Esophagus (tissue), 2 donors: Measurements from ENCODE around the gene SPATC1L. TPM values are rescaled to one million over a fixed set of nuclear protein-coding genes. Genes with fewer than 3 reads are reported as not detected.

Experiments
- H3K27ac ChIP-seq, 2 donors: one replicate each; pipeline ENCODE4 v1.5.1; 2013; ENCODE audit warnings: low read depth in 2 of 2, mild to moderate bottlenecking in 2 of 2, inconsistent platforms in 1 of 2, low read length in 1 of 2, moderate library complexity in 1 of 2
- H3K27me3 ChIP-seq, 2 donors: one replicate each; pipeline ENCODE4 v1.6.1; 2013; ENCODE audit warnings: low read length in 2 of 2, control low read depth in 1 of 2, mild to moderate bottlenecking in 1 of 2; ENCODE audit not compliant: insufficient read depth in 2 of 2, control insufficient read depth in 1 of 2
- H3K36me3 ChIP-seq, 2 donors: one replicate each; pipeline ENCODE4 v1.6.1; 2013; ENCODE audit warnings: low read length in 1 of 2; ENCODE audit not compliant: control insufficient read depth in 2 of 2, insufficient read depth in 2 of 2
- H3K4me1 ChIP-seq, 2 donors: one replicate each; pipeline ENCODE4 v1.6.1; 2013; ENCODE audit warnings: low read length in 1 of 2; ENCODE audit not compliant: control insufficient read depth in 2 of 2, insufficient read depth in 2 of 2
- H3K4me3 ChIP-seq, 2 donors: one replicate each; pipeline ENCODE4 v1.5.1; 2013; ENCODE audit warnings: low read length in 2 of 2, mild to moderate bottlenecking in 2 of 2, low read depth in 1 of 2, moderate library complexity in 1 of 2
- H3K9me3 ChIP-seq, 2 donors: one replicate each; pipeline ENCODE4 v1.6.1; 2013; ENCODE audit warnings: mild to moderate bottlenecking in 2 of 2, low read depth in 1 of 2, low read length in 1 of 2, moderate library complexity in 1 of 2; ENCODE audit not compliant: control insufficient read depth in 2 of 2, insufficient read depth in 1 of 2
- WGBS, 2 donors: extraction: QIAGEN DNeasy Blood & Tissue Kit; methylation state at CpG; one replicate each; pipeline ENCODE4 v1.1.7; 2013; 5-methylcytosine and 5-hydroxymethylcytosine counted together
- polyA plus RNA-seq, 2 donors: library from polyadenylated mRNA; stranded (reverse); fragments of 200-250 nt; gene quantifications; one replicate each; pipeline ENCODE4 v1.2.3, GENCODE V29; 2013
- donor health status: healthy with polysubstance abuse.
- donor health status: Bipolar disorder and iron deficiency.

The SPATC1L gene
- polyA plus RNA-seq, 2 donors = 5.2 to 9.3 TPM

DNA sequence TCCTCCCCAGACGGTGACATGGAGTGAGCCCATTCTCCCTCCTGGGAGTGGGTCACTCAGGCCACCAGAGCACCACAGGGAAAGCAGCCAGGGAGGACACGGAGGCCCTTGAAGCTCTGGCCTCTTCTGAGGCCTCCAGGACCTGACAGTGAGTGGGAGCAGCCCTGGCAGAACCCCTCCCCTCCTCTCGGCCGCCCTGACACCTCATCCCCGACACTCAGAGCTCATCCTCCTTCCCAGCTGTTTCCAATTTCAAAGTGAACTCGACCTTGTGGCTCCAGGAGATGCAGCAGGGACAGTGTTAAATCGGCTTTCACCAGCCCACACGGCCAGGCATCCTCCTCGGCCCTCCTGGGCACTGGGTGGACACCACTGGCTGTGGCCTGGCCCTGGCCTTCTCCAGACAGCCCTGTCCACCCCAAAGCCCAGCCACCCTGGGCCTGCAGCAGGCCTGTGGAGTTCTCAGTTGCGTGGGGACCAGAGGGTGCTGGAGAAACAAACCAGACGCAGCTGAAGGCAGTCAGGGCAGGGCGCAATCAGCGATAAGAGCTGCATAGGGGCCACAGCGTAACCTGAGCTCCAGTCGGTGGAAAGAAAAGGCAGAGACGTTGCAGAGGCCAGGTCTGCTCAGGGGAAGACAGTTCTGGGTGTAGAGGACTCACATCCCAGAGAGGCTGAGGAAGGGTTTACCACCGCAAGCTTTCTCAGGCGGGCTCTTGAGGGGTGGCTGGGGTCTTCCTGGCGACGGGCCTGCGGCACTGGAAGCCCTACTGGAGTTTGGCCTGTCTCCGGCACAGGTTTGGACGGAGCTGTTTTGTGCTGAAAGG, 55.9 kb downstream of the SPATC1L start:
- no peaks in the 10 kb centered on the region for H3K27me3 ChIP-seq
- 72% methylated on average over 23 of the region's 23 CpGs for WGBS, 2 donors
- no peaks in the 10 kb centered on the region for H3K9me3 ChIP-seq
- no peak overlapping the region for H3K27ac ChIP-seq
- H3K4me3 ChIP-seq = no peak overlapping the region
- peaks cover 0 to 4% of the 10 kb centered on the region in 2 donors for H3K4me1 ChIP-seq
- H3K36me3 ChIP-seq = peaks cover 0 to 11% of the 10 kb centered on the region in 2 donors

DNA sequence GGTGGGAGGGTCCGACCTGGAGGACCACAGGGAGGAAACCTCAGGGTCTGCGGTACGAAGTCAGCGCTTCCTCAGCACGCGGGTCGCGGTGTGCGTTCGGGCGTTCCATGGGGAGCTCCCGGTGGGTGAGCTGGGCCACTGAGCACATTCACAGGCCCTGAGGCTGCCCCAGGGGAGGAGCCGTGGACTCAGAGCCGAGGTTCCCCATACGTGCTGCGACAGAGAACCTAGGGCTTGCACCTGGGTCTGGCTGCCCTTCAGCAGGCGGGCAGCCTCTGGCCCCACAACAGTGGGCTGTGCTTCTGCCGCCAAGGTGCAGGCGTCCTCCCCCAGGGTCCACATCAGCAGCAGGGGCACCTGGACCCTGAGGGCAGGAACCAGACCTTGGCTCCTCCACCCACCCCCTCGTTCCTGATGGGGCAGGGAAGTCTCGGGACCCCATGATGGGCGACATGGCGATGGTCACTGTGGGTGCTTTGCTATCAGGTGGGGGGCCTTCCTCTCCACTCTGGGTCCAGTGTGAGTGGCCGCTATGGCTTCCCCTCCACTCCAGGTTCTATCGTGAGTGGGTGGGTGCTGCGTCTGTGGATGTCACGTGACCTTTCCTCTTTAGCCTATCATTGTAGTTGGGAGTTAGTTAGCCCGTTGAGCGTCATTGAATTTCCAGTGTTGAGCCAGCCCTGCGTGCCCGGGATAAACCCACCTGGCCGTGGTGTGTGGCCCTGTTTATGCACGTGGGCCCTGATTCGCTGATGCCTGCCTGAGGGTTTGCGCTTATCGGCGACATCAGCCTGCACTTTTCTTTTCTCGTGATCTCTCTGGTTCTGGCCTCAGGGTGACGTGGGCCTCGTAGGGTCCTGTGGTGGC, 56.8 kb downstream of the SPATC1L start:
- no peak overlapping the region for H3K4me3 ChIP-seq
- peaks cover under 1 to 4% of the 10 kb centered on the region in 2 donors for H3K4me1 ChIP-seq
- WGBS, 2 donors = 86% methylated on average over 39 to 40 of the region's 40 CpGs
- no peaks in the 10 kb centered on the region for H3K27me3 ChIP-seq
- no peak overlapping the region for H3K27ac ChIP-seq
- H3K9me3 ChIP-seq = no peaks in the 10 kb centered on the region
- H3K36me3 ChIP-seq = peaks cover 0 to 14% of the 10 kb centered on the region in 2 donors

DNA sequence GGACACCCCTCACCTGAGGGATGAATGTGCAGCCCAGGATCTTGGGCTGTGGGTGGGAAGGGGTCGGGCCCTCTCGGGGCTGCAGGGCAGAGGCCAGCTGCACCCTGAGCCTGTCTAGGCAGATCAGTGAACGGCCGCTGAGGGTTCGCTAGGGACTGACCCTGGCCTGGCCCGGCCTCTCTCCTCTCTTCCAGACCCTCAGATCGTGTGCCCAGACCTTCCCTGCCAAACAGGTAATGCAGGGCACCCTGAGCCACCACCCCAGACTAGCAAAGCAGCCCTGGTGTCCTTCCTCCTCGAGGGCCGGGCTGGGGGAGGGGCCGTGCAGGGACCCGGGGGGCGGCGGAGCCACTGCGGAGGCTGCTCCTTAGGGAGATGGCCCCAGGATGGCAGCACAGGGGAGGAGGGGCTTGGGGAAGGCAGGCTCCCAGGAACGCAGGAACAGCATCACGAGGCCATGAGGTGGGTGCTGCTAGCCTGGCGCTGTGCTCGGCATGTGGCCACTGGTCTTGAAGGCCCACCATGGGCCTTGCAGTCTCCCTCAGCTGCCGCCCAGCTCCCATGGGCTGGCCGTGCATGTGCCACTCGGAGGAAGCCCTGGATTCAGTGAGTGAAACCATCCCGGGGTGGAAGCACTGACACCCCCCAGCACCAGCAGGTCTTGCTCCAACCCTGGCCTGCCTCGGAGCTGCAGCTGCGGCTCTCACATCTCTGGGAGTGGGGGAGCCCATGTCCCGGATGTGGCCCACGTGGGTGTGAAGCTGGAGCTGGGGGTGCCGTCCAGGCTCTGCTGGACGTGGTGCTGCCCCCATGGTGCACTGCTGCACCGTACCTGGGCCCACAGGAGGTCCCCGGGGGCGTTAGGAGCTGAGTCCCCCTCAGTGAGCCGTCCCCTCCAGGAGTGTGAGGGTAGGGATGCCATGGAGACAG, 57.7 kb downstream of the SPATC1L start:
- H3K27me3 ChIP-seq = no peaks in the 10 kb centered on the region
- 80% methylated on average over 30 to 32 of the region's 32 CpGs for WGBS, 2 donors
- no peaks in the 10 kb centered on the region for H3K9me3 ChIP-seq
- H3K4me3 ChIP-seq = no peak overlapping the region
- H3K27ac ChIP-seq = no peak overlapping the region
- H3K36me3 ChIP-seq = peaks cover 5 to 21% of the 10 kb centered on the region in 2 donors
- peaks cover 0 to 2% of the 10 kb centered on the region in 2 donors for H3K4me1 ChIP-seq

DNA sequence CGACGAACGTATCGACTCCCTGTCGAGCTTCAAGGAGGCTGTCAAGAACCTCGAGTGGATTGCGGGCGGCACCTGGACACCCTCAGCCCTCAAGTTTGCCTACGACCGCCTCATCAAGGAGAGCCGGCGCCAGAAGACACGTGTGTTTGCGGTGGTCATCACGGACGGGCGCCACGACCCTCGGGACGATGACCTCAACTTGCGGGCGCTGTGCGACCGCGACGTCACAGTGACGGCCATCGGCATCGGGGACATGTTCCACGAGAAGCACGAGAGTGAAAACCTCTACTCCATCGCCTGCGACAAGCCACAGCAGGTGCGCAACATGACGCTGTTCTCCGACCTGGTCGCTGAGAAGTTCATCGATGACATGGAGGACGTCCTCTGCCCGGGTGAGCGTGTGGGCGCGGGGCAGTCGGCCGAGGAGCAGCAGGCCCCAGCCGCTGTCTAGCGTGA, 58.4 kb downstream of the SPATC1L start:
- Histone ChIP-seq H3K4me1 (peaks cover 0 to 2% of the 10 kb centered on the region in 2 donors), H3K9me3 (no peaks in the 10 kb centered on the region), H3K4me3 (no peak overlapping the region), H3K27ac (no peak overlapping the region), H3K27me3 (no peaks in the 10 kb centered on the region), H3K36me3 (peaks cover 8 to 21% of the 10 kb centered on the region in 2 donors)
- WGBS, 2 donors = 84 to 89% methylated on average over 47 of the region's 47 CpGs

GRCh38 chr21:46124926-46125845, 59.1 kb downstream of the SPATC1L start:
- peaks cover 8 to 21% of the 10 kb centered on the region in 2 donors for H3K36me3 ChIP-seq
- WGBS, 2 donors = 87 to 89% methylated on average over 48 to 49 of the region's 49 CpGs
- H3K27me3 ChIP-seq = no peaks in the 10 kb centered on the region
- H3K9me3 ChIP-seq = no peaks in the 10 kb centered on the region
- H3K4me1 ChIP-seq = peaks cover 0 to 2% of the 10 kb centered on the region in 2 donors
- H3K4me3 ChIP-seq = no peak overlapping the region
- no peak overlapping the region for H3K27ac ChIP-seq

DNA sequence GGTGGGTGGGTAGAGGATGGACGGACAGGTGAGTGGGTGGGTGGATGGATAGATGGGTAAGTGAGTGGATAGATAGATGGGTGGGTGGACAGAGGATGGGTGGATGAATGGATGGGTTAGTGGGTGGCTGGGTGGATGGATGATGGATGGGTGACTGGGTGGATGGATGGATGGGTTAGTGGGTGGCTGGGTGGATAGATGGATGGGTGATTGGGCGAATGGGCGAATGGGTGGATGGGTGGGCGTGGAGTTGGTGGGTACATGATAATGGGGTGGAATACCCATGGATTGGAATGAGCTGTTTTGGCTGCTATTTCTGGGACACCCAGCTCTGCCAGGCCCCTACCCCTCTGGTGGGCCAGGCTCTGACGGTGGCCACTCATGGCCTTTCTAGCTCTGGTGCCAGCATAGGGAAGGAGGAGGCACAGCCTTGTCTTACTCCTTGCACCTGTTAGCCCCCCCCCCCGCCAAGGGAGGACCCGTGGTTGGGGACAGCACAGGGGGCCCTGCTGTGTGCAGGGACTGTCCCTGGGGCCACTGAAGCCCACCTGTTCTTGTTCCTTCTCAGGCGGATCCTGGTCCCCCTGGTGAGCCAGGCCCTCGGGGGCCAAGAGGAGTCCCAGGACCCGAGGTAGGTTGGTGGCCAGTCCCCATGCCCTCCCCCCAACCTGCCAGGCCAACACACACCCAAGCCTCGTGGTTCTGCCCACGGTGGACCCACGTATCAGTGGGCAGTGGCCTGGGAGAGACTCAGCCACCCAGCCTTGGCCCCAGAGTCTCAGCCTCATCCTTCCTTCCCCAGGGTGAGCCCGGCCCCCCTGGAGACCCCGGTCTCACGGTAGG, 60.0 kb downstream of the SPATC1L start:
- H3K27me3 ChIP-seq = no peaks in the 10 kb centered on the region
- H3K4me1 ChIP-seq = peaks cover 0 to 2% of the 10 kb centered on the region in 2 donors
- no peaks in the 10 kb centered on the region for H3K9me3 ChIP-seq
- H3K36me3 ChIP-seq = peaks cover 8 to 22% of the 10 kb centered on the region in 2 donors
- no peak overlapping the region for H3K27ac ChIP-seq
- H3K4me3 ChIP-seq = no peak overlapping the region
- 88 to 90% methylated on average over 16 of the region's 16 CpGs for WGBS, 2 donors

DNA sequence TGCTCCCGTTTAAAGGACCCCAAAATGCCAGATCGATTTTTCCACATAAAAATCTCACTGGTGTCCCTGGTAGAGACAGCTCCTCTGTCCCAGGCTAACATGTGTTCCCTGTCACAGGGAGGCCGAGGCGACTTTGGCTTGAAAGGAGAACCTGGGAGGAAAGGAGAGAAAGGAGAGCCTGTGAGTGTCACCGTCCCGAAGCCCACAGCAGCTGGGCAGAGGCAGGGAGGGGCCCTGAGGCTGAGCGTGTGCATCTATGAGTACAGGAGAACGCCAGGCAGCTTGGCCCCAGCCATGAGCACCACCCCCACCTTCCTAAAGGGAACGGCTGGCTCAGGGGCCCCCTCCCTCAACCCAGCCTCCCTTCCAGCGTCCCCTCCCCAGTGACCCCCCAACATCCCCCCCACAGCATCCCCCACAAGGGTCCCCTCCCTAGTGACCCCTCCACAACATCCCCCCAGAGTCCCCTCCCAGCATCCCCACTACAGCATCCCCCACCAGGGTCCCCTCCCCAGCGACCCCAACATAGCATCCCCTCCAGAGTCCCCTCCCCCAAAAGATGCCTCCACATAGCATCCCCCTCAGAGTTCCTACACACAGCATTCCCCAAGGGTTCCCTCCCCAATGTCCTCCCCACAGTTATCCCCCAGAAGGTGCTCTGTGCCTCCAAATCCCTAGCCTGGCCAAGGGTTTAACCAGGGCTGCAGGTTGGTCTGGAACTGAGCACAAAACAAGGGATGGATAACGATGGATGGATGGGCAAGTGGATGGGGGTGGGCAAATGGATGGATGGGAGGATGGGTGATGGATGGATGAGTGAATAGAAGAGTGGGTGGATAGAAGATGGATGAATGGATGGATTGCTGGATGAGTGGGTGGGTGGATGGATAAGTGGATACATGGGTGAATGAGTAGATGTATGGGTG, 61.2 kb downstream of the SPATC1L start:
- no peak overlapping the region for H3K27ac ChIP-seq
- no peaks in the 10 kb centered on the region for H3K27me3 ChIP-seq
- WGBS, 2 donors = 84 to 89% methylated on average over 12 of the region's 12 CpGs
- H3K4me3 ChIP-seq = no peak overlapping the region
- no peaks in the 10 kb centered on the region for H3K9me3 ChIP-seq
- H3K36me3 ChIP-seq = peaks cover 8 to 30% of the 10 kb centered on the region in 2 donors
- H3K4me1 ChIP-seq = peaks cover 0 to 2% of the 10 kb centered on the region in 2 donors
